Measurements from ENCODE around the gene SMARCB1.

Gene SMARCB1

GRCh38 chr22:23815541-23816155 lies 28.9 kb downstream of the SMARCB1 start:
- DNase-seq, result no peak

- no peak for DNase-seq
Measured at GRCh38 chr22:23816156-23816976, 29.6 kb downstream of the SMARCB1 start.

- DNase-seq, result no peak
Measured at GRCh38 chr22:23817146-23817545, 30.4 kb downstream of the SMARCB1 start.

GRCh38 chr22:23818541-23818940 lies 31.8 kb downstream of the SMARCB1 start:
- DNase-seq, result no peak

GRCh38 chr22:23820748-23821211 lies 34.0 kb downstream of the SMARCB1 start:
- DNase-seq, result no peak

- DNase-seq, result no peak
Measured at GRCh38 chr22:23822101-23822671, 35.4 kb downstream of the SMARCB1 start.

GRCh38 chr22:23823331-23823791 lies 36.6 kb downstream of the SMARCB1 start:
- DNase-seq, result no peak

- no peak for DNase-seq
Measured at GRCh38 chr22:23824476-23825245, 37.9 kb downstream of the SMARCB1 start.

- DNase-seq, result no peak
Measured at GRCh38 chr22:23825246-23825905, 38.6 kb downstream of the SMARCB1 start.

GRCh38 chr22:23826510-23827350 lies 40.0 kb downstream of the SMARCB1 start:
- no peak for DNase-seq

- DNase-seq, result no peak
Measured at GRCh38 chr22:23827351-23827995, 40.7 kb downstream of the SMARCB1 start.

GRCh38 chr22:23828800-23829680 lies 42.3 kb downstream of the SMARCB1 start:
- no peak for DNase-seq

- DNase-seq, result no peak
Measured at GRCh38 chr22:23829845-23830372, 43.1 kb downstream of the SMARCB1 start.

GRCh38 chr22:23831261-23831660 lies 44.5 kb downstream of the SMARCB1 start:
- DNase-seq, result no peak

- DNase-seq, result no peak
Measured at GRCh38 chr22:23831781-23832180, 45.0 kb downstream of the SMARCB1 start.

GRCh38 chr22:23832226-23833016 lies 45.7 kb downstream of the SMARCB1 start:
- DNase-seq, result no peak

- DNase-seq, result no peak
Measured at GRCh38 chr22:23833017-23833751, 46.4 kb downstream of the SMARCB1 start.

GRCh38 chr22:23833911-23834317 lies 47.1 kb downstream of the SMARCB1 start:
- DNase-seq, result no peak
